ENCODE results near the gene MSH3.
A peak's percentile ranks its signal among the peaks of the same experiment; 100 is the strongest.
"Not testable (repeated sequence)": the region's sequence is repeated elsewhere in the genome, so short reads cannot be mapped to it uniquely, and the experiment has no call there.

The MSH3 gene

GRCh38 chr5:80656425-80656824, 2.0 kb downstream of the MSH3 start:
- DNase-seq (ENCODE audit: low spot score), result no peak

- no peak for DNase-seq (ENCODE audit: low spot score)
These were observed 4.7 kb downstream of the MSH3 start for GRCh38 chr5:80659106-80659505.

- not testable (repeated sequence) for DNase-seq (ENCODE audit: low spot score)
These were observed 6.2 kb downstream of the MSH3 start for GRCh38 chr5:80660661-80661060.

GRCh38 chr5:80662108-80662507, 7.7 kb downstream of the MSH3 start:
- DNase-seq (ENCODE audit: low spot score), result no peak

GRCh38 chr5:80665057-80665456, 10.6 kb downstream of the MSH3 start:
- DNase-seq (ENCODE audit: low spot score), result no peak

GRCh38 chr5:80667384-80667783, 12.9 kb downstream of the MSH3 start:
- DNase-seq (ENCODE audit: low spot score), result no peak

- no peak for DNase-seq (ENCODE audit: low spot score)
These were observed 13.8 kb downstream of the MSH3 start for GRCh38 chr5:80668016-80668969.

GRCh38 chr5:80672140-80672736, 17.8 kb downstream of the MSH3 start:
- DNase-seq (ENCODE audit: low spot score), result peak; percentile 77

- no peak for DNase-seq (ENCODE audit: low spot score)
These were observed 22.3 kb downstream of the MSH3 start for GRCh38 chr5:80676706-80677105.

GRCh38 chr5:80686757-80687156, 32.3 kb downstream of the MSH3 start:
- no peak for DNase-seq (ENCODE audit: low spot score)

GRCh38 chr5:80688648-80689420, 34.4 kb downstream of the MSH3 start:
- DNase-seq (ENCODE audit: low spot score), result no peak

GRCh38 chr5:80689627-80690026, 35.2 kb downstream of the MSH3 start:
- no peak for DNase-seq (ENCODE audit: low spot score)

GRCh38 chr5:80695666-80696065, 41.2 kb downstream of the MSH3 start:
- DNase-seq (ENCODE audit: low spot score), result no peak

GRCh38 chr5:80696450-80696849, 42.0 kb downstream of the MSH3 start:
- DNase-seq (ENCODE audit: low spot score), result no peak

- DNase-seq (ENCODE audit: low spot score), result no peak
These were observed 42.6 kb downstream of the MSH3 start for GRCh38 chr5:80697100-80697499.

GRCh38 chr5:80698369-80698768, 43.9 kb downstream of the MSH3 start:
- DNase-seq (ENCODE audit: low spot score), result no peak

- no peak for DNase-seq (ENCODE audit: low spot score)
These were observed 47.1 kb downstream of the MSH3 start for GRCh38 chr5:80701597-80701996.

GRCh38 chr5:80703291-80703690, 48.8 kb downstream of the MSH3 start:
- no peak for DNase-seq (ENCODE audit: low spot score)

- DNase-seq (ENCODE audit: low spot score), result no peak
These were observed 49.3 kb downstream of the MSH3 start for GRCh38 chr5:80703747-80704146.

- DNase-seq (ENCODE audit: low spot score), result no peak
These were observed 49.8 kb downstream of the MSH3 start for GRCh38 chr5:80704221-80704620.

- DNase-seq (ENCODE audit: low spot score), result no peak
These were observed 50.8 kb downstream of the MSH3 start for GRCh38 chr5:80705216-80705769.

- no peak for DNase-seq (ENCODE audit: low spot score)
These were observed 51.3 kb downstream of the MSH3 start for GRCh38 chr5:80705801-80706200.
